Measurements from ENCODE around the gene LMO7.

DNA sequence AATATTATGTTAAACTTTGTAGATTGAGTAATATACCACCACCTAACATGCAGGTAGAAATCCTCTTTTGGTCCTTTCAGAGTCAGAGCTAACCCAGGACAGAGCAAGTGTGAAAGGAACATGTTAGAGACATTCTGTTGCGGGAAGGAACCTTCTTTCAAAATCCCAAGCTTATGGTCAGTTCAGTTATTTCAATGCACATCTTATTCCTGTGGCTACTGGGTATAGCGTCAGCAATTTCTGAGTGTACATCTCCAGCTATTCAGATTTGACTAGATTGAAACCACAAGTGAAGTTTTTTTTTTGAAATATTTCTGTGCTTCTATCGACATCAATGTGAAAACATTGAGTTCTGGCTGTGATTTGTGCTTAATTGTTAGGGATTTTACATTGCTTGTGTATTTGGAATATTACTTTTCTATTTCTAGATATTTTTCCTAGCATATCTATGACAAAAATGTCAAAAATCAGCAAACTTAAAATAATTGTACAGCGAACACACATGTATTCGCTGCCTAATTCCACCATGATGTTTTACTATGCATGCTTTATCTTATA, 165.3 kb downstream of the LMO7 start:
- TF ChIP-seq, protein P1, sequence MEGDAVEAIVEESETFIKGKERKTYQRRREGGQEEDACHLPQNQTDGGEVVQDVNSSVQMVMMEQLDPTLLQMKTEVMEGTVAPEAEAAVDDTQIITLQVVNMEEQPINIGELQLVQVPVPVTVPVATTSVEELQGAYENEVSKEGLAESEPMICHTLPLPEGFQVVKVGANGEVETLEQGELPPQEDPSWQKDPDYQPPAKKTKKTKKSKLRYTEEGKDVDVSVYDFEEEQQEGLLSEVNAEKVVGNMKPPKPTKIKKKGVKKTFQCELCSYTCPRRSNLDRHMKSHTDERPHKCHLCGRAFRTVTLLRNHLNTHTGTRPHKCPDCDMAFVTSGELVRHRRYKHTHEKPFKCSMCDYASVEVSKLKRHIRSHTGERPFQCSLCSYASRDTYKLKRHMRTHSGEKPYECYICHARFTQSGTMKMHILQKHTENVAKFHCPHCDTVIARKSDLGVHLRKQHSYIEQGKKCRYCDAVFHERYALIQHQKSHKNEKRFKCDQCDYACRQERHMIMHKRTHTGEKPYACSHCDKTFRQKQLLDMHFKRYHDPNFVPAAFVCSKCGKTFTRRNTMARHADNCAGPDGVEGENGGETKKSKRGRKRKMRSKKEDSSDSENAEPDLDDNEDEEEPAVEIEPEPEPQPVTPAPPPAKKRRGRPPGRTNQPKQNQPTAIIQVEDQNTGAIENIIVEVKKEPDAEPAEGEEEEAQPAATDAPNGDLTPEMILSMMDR (IDR thresholded peaks at IDR 0.05), result no peak
- no peak for TF ChIP-seq POLR2A (IDR thresholded peaks at IDR 0.05)

All from testis (tissue), 2 donors.